Loucy (cell line): ENCODE data around the gene PLEKHD1.

ENCODE experiments used
- H2AFZ ChIP-seq: fragments of 200-600 bp; sonication (generic); 2 replicates; pipeline ENCODE4 v1.6.0; 2016; ENCODE audit warnings: antibody characterized with exemption, mild to moderate bottlenecking, low read length, moderate library complexity
- H3F3A ChIP-seq: fragments of 200-600 bp; 2 replicates; pipeline ENCODE4 v1.6.0; 2016; ENCODE audit warnings: antibody characterized with exemption, low read depth, mild to moderate bottlenecking
- H3K27me3 ChIP-seq: fragments of 200-600 bp; sonication (generic); 2 replicates; pipeline ENCODE4 v1.6.1; 2014; ENCODE audit warnings: low read length, mild to moderate bottlenecking; ENCODE audit not compliant: insufficient read depth, poor library complexity, severe bottlenecking
- H3K36me3 ChIP-seq: fragments of 200-600 bp; sonication (generic); 2 replicates; pipeline ENCODE4 v1.6.1; 2016; ENCODE audit warnings: low read length; ENCODE audit not compliant: insufficient read depth
- H3K4me1 ChIP-seq: fragments of 200-600 bp; sonication (generic); 2 replicates; pipeline ENCODE4 v1.5.1; 2014; ENCODE audit warnings: low read length, mild to moderate bottlenecking; ENCODE audit not compliant: insufficient read depth, poor library complexity, severe bottlenecking
- H3K4me2 ChIP-seq: fragments of 200-600 bp; sonication (generic); 2 replicates; pipeline ENCODE4 v1.6.0; 2014; ENCODE audit warnings: antibody characterized with exemption, low read length, low read depth, mild to moderate bottlenecking; ENCODE audit not compliant: poor library complexity, severe bottlenecking
- H3K4me3 ChIP-seq: fragments of 200-600 bp; sonication (generic); 2 replicates; pipeline ENCODE4 v1.5.1; 2014; ENCODE audit warnings: low read length, mild to moderate bottlenecking, mixed read lengths; ENCODE audit not compliant: poor library complexity, severe bottlenecking
- H3K79me2 ChIP-seq: fragments of 200-600 bp; sonication (generic); 2 replicates; pipeline ENCODE4 v1.6.1; 2014; ENCODE audit warnings: low read length; ENCODE audit not compliant: insufficient read depth
- H3K9ac ChIP-seq: fragments of 200-600 bp; sonication (generic); 2 replicates; pipeline ENCODE4 v1.6.0; 2014; ENCODE audit warnings: mild to moderate bottlenecking, low read depth, low read length, moderate library complexity; ENCODE audit not compliant: poor library complexity, severe bottlenecking
- H3K9me2 ChIP-seq: fragments of 200-600 bp; sonication (generic); replicated peaks from 2 replicates; pipeline ENCODE4 v1.6.1; 2016; ENCODE audit warnings: low read depth, low read length, mixed read lengths
- H3K9me3 ChIP-seq: fragments of 200-600 bp; sonication (generic); 2 replicates; pipeline ENCODE4 v1.6.1; 2014; ENCODE audit warnings: mild to moderate bottlenecking, antibody characterized with exemption, low read length, low read depth; ENCODE audit not compliant: insufficient read depth
- H4K20me1 ChIP-seq: fragments of 200-600 bp; sonication (generic); 2 replicates; pipeline ENCODE4 v1.6.0; 2014; ENCODE audit warnings: antibody characterized with exemption, low read length, mild to moderate bottlenecking; ENCODE audit not compliant: insufficient read depth, poor library complexity, severe bottlenecking
- CTCF ChIP-seq: fragments of 200-600 bp; sonication (generic); conservative IDR thresholded peaks from 2 replicates; pipeline ENCODE4 v1.5.1; 2014; ENCODE audit warnings: mild to moderate bottlenecking, antibody characterized with exemption, low read length
- EZH2phosphoT487 ChIP-seq: fragments of 200-600 bp; IDR thresholded peaks from 2 replicates; pipeline ENCODE4 v1.6.1; 2018; ENCODE audit warnings: antibody characterized with exemption, mild to moderate bottlenecking, moderate library complexity, borderline replicate concordance

Gene PLEKHD1

DNA sequence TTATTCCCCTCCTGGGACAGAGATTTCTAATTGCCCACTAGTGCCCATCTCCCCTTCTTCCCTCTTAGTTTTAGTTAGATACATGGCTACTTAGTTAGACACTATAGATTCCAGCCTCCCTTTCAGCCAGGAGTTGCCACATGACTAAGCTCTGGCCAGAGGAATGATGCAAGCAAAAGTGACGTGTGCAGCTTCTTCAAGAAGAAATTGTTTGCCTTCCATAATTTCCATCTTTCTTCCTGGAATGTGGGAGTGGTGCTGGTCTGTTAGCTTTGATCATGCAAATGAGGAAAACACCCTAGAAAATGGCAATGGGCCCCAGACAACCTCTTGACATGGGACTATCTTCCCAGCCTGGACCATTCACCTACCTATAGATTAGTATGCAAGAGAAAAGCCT, 68.7 kb downstream of the PLEKHD1 start:
- TF ChIP-seq CTCF (no peak), EZH2phosphoT487 (no peak)
- no peak overlapping the region for H3K4me3 ChIP-seq
- no peaks in the 10 kb centered on the region for H3F3A ChIP-seq
- H4K20me1 ChIP-seq, result no peaks in the 10 kb centered on the region
- H3K27me3 ChIP-seq, result no peaks in the 10 kb centered on the region
- no peak overlapping the region for H3K4me2 ChIP-seq
- H3K9me3 ChIP-seq, result no peaks in the 10 kb centered on the region
- no peak overlapping the region for H3K9ac ChIP-seq
- H3K4me1 ChIP-seq, result no peaks in the 10 kb centered on the region
- no peaks in the 10 kb centered on the region for H3K36me3 ChIP-seq
- H3K79me2 ChIP-seq, result no peaks in the 10 kb centered on the region
- H2AFZ ChIP-seq, result no peak overlapping the region
- H3K9me2 ChIP-seq, result no peaks in the 10 kb centered on the region

GRCh38 chr14:69554500-69554899, 70.0 kb downstream of the PLEKHD1 start:
- Histone ChIP-seq H3K36me3 (no peaks in the 10 kb centered on the region), H2AFZ (no peak overlapping the region), H3K9ac (no peak overlapping the region), H3K9me2 (no peaks in the 10 kb centered on the region), H3K79me2 (no peaks in the 10 kb centered on the region), H3K4me3 (no peak overlapping the region), H3K9me3 (no peaks in the 10 kb centered on the region), H4K20me1 (no peaks in the 10 kb centered on the region), H3F3A (no peaks in the 10 kb centered on the region), H3K4me2 (no peak overlapping the region), H3K4me1 (no peaks in the 10 kb centered on the region), H3K27me3 (no peaks in the 10 kb centered on the region)
- TF ChIP-seq EZH2phosphoT487 (no peak), CTCF (no peak)

GRCh38 chr14:69558774-69559173, 74.2 kb downstream of the PLEKHD1 start:
- Histone ChIP-seq H3K9me2 (no peaks in the 10 kb centered on the region), H3K9me3 (no peaks in the 10 kb centered on the region), H3K36me3 (no peaks in the 10 kb centered on the region), H3K4me3 (no peak overlapping the region), H3K27me3 (no peaks in the 10 kb centered on the region), H3K9ac (no peak overlapping the region), H3F3A (no peaks in the 10 kb centered on the region), H3K4me2 (no peak overlapping the region), H3K4me1 (no peaks in the 10 kb centered on the region), H3K79me2 (no peaks in the 10 kb centered on the region), H4K20me1 (no peaks in the 10 kb centered on the region), H2AFZ (no peak overlapping the region)
- TF ChIP-seq EZH2phosphoT487, result no peak
- no peak for TF ChIP-seq CTCF
